CD4-positive, alpha-beta T cell treated with Interferon alpha-2 for 1 hour (primary cell): ENCODE data around the gene MS4A8.

Experiments used
- DNase-seq, 2 donors: peaks; one replicate each; pipeline ENCODE4 v3.0.0-alpha.2; 2020 to 2022

The MS4A8 gene

DNA sequence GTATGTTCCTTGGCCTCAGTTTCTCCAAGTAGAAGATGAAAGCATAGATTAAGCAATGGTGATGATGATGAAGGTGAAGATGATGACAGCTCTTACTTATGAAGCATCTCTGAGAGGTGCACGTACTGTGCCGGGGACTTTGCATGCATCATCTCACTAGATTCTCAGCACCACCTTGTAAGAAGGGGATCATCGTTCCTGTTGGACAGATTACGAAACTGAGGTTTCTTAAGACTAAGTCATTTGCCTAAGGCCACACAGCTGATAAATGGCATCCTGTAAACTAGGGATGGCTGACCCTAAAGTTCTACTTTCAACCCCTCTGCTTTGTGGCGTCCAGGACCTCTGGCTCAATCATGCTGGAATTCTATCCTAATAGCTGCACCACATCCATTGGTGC lies 65.9 kb downstream of the MS4A8 start:
- no peak for DNase-seq
